Endothelial cell (in vitro differentiated cells): ENCODE data around the gene TAS2R4. TPM values are rescaled to one million over a fixed set of nuclear protein-coding genes. Genes with fewer than 3 reads are reported as not detected.

Experiments used
- total RNA-seq: library from RNA; stranded (reverse); fragmentation: NEBNext Ultra II Directional; extraction: Animal tissue kit (Norgen Biotek cat#: 25700); gene quantifications from one replicate; pipeline ENCODE4 v1.2.1, GENCODE V29; 2021; ENCODE audit not compliant: unreplicated experiment

The TAS2R4 gene
- total RNA-seq, 1 donor from 2014 or later, result 1.1 TPM

Other genes with a start within 250 kb of the TAS2R4 start
- gene AGK, start 225.3 kb upstream of the TAS2R4 start, total RNA-seq, result 32.0 TPM
- 77.0 TPM for gene DENND11, start 74.5 kb upstream of the TAS2R4 start, total RNA-seq
- gene WEE2, start 68.3 kb upstream of the TAS2R4 start, total RNA-seq, result 0.33 TPM
- 130 TPM for gene SSBP1, start 38.3 kb upstream of the TAS2R4 start, total RNA-seq
- 0.74 TPM for gene TAS2R3, start 12.6 kb upstream of the TAS2R4 start, total RNA-seq
- gene TAS2R5, start 13.5 kb downstream of the TAS2R4 start, total RNA-seq, result 1.9 TPM
- not detected for gene PRSS37, start 64.8 kb downstream of the TAS2R4 start, total RNA-seq
- not detected for gene OR9A4, start 139.7 kb downstream of the TAS2R4 start, total RNA-seq
- not detected for gene CLEC5A, start 170.3 kb downstream of the TAS2R4 start, total RNA-seq
- not detected for gene TAS2R38, start 197.1 kb downstream of the TAS2R4 start, total RNA-seq
- gene MGAM, start 219.2 kb downstream of the TAS2R4 start, total RNA-seq, result 2.3 TPM